AG09309 (cell line): Measurements from ENCODE around the gene TMEM50B.
"Not testable (repeated sequence)": the region's sequence is repeated elsewhere in the genome, so short reads cannot be mapped to it uniquely, and the experiment has no call there.

ENCODE experiments used
- DNase-seq: peaks from one replicate; pipeline ENCODE4 v3.0.0-alpha.2; 2010; ENCODE audit warnings: low read depth
- H3K4me3 ChIP-seq: 2 replicates; pipeline ENCODE4 v1.5.1; 2011; ENCODE audit warnings: mild to moderate bottlenecking, low read depth, low read length, moderate library complexity; ENCODE audit not compliant: control insufficient read depth
- TF ChIP-seq, protein P1 (sequence below): IDR thresholded peaks from 2 replicates; pipeline ENCODE4 v1.5.1; 2011; ENCODE audit warnings: mild to moderate bottlenecking, low read depth, low read length, inconsistent platforms; ENCODE audit not compliant: insufficient read depth, control insufficient read depth; ENCODE audit errors: missing control alignments

The TMEM50B gene

GRCh38 chr21:33421713-33422393 lies 57.9 kb downstream of the TMEM50B start:
- DNase-seq, result no peak
- H3K4me3 ChIP-seq, result no peak overlapping the region
- TF ChIP-seq, protein P1, sequence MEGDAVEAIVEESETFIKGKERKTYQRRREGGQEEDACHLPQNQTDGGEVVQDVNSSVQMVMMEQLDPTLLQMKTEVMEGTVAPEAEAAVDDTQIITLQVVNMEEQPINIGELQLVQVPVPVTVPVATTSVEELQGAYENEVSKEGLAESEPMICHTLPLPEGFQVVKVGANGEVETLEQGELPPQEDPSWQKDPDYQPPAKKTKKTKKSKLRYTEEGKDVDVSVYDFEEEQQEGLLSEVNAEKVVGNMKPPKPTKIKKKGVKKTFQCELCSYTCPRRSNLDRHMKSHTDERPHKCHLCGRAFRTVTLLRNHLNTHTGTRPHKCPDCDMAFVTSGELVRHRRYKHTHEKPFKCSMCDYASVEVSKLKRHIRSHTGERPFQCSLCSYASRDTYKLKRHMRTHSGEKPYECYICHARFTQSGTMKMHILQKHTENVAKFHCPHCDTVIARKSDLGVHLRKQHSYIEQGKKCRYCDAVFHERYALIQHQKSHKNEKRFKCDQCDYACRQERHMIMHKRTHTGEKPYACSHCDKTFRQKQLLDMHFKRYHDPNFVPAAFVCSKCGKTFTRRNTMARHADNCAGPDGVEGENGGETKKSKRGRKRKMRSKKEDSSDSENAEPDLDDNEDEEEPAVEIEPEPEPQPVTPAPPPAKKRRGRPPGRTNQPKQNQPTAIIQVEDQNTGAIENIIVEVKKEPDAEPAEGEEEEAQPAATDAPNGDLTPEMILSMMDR, result no peak

- TF ChIP-seq, protein P1, result no peak
Observed at GRCh38 chr21:33419538-33420123, 60.1 kb downstream of the TMEM50B start.

GRCh38 chr21:33418691-33419090 lies 61.1 kb downstream of the TMEM50B start:
- no peak overlapping the region for H3K4me3 ChIP-seq
- no peak for DNase-seq
- TF ChIP-seq, protein P1, result no peak

More at GRCh38 chr21:33419538-33420123, 60.1 kb downstream of the TMEM50B start:
- DNase-seq, result no peak
- H3K4me3 ChIP-seq, result no peak overlapping the region

DNA sequence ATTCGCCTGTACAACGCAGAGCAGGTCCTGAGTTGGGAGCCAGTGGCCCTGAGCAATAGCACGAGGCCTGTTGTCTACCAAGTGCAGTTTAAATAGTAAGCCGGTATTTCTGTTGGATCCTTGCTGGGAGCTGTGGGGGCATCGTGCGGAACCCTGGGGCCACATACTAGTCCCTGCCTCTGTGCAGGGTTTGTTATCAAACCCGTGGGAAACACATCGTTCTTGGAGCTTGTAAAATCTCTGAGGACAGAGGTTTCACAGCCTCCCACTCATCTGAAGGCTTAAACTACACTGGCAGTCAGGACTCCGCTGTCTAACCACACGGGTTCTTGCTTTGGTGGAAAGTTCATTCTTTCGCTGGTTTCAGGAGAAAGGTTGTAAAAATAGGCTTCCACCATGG lies 64.8 kb downstream of the TMEM50B start:
- no peak for DNase-seq
- TF ChIP-seq, protein P1, result no peak
- no peak overlapping the region for H3K4me3 ChIP-seq

DNA sequence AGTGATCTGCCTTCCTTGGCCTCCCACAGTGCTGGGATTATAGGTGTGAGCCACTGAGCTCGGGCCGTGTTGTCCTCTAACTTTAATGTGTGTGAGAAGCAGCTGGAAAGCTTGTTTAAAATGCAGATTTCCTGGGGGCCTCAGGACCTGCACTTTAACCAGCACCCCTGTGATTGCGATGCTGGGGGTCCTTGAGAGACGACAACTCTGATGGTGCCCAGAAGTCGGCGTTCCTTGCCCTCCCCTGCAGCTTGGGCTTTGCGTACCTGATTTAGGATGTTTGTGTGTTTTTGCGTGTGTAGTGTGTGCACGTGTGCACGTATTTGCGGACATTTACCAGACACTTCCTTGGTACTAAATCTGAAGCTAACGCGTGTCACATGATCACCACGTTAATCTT lies 65.7 kb downstream of the TMEM50B start:
- TF ChIP-seq, protein P1, result no peak
- no peak for DNase-seq
- H3K4me3 ChIP-seq, result no peak overlapping the region

- TF ChIP-seq, protein P1, result no peak
- no peak overlapping the region for H3K4me3 ChIP-seq
- DNase-seq, result no peak
Observed at GRCh38 chr21:33412832-33413519, 66.8 kb downstream of the TMEM50B start.

DNA sequence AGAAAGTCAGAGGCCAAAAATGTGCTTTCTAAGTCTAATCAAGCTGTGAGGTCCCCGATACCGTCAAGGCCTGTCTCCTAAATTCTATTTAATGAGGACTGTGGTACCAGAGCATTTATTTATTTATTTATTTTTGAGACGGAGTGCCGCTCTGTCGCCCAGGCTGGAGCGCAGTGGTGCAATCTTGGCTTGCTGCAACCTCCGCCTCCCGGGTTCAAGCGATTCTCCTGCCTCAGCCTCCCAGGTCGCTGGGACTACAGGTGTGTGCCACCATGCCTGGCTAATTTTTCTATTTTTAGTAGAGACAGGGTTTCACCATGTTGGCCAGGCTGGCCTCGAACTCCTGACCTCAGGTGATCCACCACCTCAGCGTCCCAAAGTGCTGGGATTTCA lies 67.3 kb downstream of the TMEM50B start:
- DNase-seq, H3K4me3 ChIP-seq: not testable (repeated sequence)
